Ovary (tissue), 3 donors: ENCODE measurements around the gene C6orf132.

Experiments used
- CTCF ChIP-seq, 3 donors: fragments of 450-650 bp in 2 of 3; fragments of 200-600 bp in 1 of 3; IDR thresholded peaks; one replicate each; pipeline versions ENCODE4 v1.5.1 to v1.8.0; 2016 to 2022; ENCODE audit warnings: antibody characterized with exemption in 3 of 3, mild to moderate bottlenecking in 1 of 3
- EP300 ChIP-seq: sonication (generic); formaldehyde crosslinking; IDR thresholded peaks from one replicate; pipeline ENCODE4 v1.6.1; 2017; ENCODE audit warnings: antibody characterized with exemption
- POLR2A ChIP-seq: fragments of 450-650 bp; IDR thresholded peaks from one replicate; pipeline ENCODE4 v1.6.1; 2017; ENCODE audit warnings: antibody characterized with exemption, mild to moderate bottlenecking, moderate library complexity
- donor health status: DM: no; HTN: no; CAD: no.

- no peak for TF ChIP-seq EP300
- no peak for TF ChIP-seq CTCF (IDR thresholded peaks at IDR 0.05)
- TF ChIP-seq POLR2A, result no peak
Measured at GRCh38 chr6:42176981-42177380, 34.6 kb upstream of the C6orf132 start.
